HepG2 (cell line): Measurements from ENCODE around the gene KDM3A. TPM values are rescaled to one million over a fixed set of nuclear protein-coding genes. Genes with fewer than 3 reads are reported as not detected.

Experiments used
- ATAC-seq: fragments of 200-7000 bp; cut with Tn5 transposase; 3 replicates; pipeline ENCODE4 v1.9.1; 2020; ENCODE audit warnings: mild to moderate bottlenecking, moderate library complexity
- BruUV-seq: library from RNA; stranded (reverse); fragments of 400-500 nt; replicated peaks from 2 replicates; lab custom pipeline; 2021; lab: Mats Ljungman, UMichigan
- CTCF ChIA-PET: fragments of 300-600 bp; formaldehyde crosslinking; extraction: SDS; loops from one replicate; lab custom pipeline; 2021; ENCODE audit warnings: low total read pairs, inconsistent platforms, low intra/inter-chr PET ratio; lab: Yijun Ruan, JAX
- POLR2A ChIA-PET: fragments of 350-600 bp; sonication (Branson Sonifier 250); formaldehyde crosslinking; loops from one replicate; lab custom pipeline; 2020; ENCODE audit warnings: antibody characterized with exemption, inconsistent platforms; lab: Yijun Ruan, JAX
- DNase-seq: peaks from one replicate; pipeline ENCODE4 v3.0.0-alpha.2; 2015; ENCODE audit warnings: low spot score
- FAIRE-seq: peaks from 3 replicates; lab custom pipeline; 2011; peaks lifted over from hg19 to GRCh38; lab: Jason Lieb, UNC
- H2AFZ ChIP-seq: one replicate; pipeline ENCODE4 v1.6.1; 2011; ENCODE audit warnings: low read length, inconsistent platforms
- H3K27ac ChIP-seq: fragments of 300-600 bp; 3 replicates; pipeline ENCODE4 v1.8.0; 2011; ENCODE audit warnings: mixed run types, mild to moderate bottlenecking, mixed read lengths, low read length, inconsistent platforms; ENCODE audit not compliant: insufficient read depth; ENCODE audit errors: extremely low read length
- H3K27me3 ChIP-seq, 2 experiments: fragments of 200-600 bp in 1 of 2; 2 replicates in 1 of 2; 3 replicates in 1 of 2; pipeline versions ENCODE4 v1.6.0 to v1.8.0; 2011; ENCODE audit warnings: low read length in 2 of 2, mild to moderate bottlenecking in 2 of 2, moderate library complexity in 2 of 2, inconsistent platforms in 1 of 2; ENCODE audit not compliant: insufficient read depth in 2 of 2, control insufficient read depth in 1 of 2
- H3K36me3 ChIP-seq, 2 experiments: fragments of 200-600 bp in 1 of 2; replicated peaks in 1 of 2; 2 replicates in 1 of 2; 3 replicates in 1 of 2; pipeline versions ENCODE4 v1.5.1 to v1.8.0; 2011; ENCODE audit warnings: low read length in 2 of 2, inconsistent platforms in 1 of 2; ENCODE audit not compliant: insufficient read depth in 2 of 2, control insufficient read depth in 1 of 2
- H3K4me1 ChIP-seq: 2 replicates; pipeline ENCODE4 v1.5.1; 2012; ENCODE audit warnings: low read length, inconsistent platforms; ENCODE audit not compliant: insufficient read depth
- H3K4me2 ChIP-seq: 2 replicates; pipeline ENCODE4 v1.6.0; 2011; ENCODE audit warnings: low read depth, low read length, inconsistent platforms
- H3K4me3 ChIP-seq, 3 experiments: fragments of 200-600 bp in 1 of 3; sonication (generic), shearing (Covaris generic) in 1 of 3; replicated peaks in 1 of 3; 2 replicates each; pipeline ENCODE4 v1.5.1; 2011 to 2016; ENCODE audit warnings: low read length in 3 of 3, inconsistent platforms in 2 of 3, low read depth in 2 of 3, mild to moderate bottlenecking in 2 of 3, control low read depth in 1 of 3, mixed read lengths in 1 of 3; ENCODE audit not compliant: insufficient read depth in 1 of 3
- H3K79me2 ChIP-seq: one replicate; pipeline ENCODE4 v1.6.1; 2011; ENCODE audit warnings: low read length, inconsistent platforms; ENCODE audit not compliant: insufficient read depth
- H3K9ac ChIP-seq: 2 replicates; pipeline ENCODE4 v1.6.0; 2011; ENCODE audit warnings: mild to moderate bottlenecking, low read depth, low read length, inconsistent platforms; ENCODE audit not compliant: insufficient read depth
- H3K9me3 ChIP-seq: 2 replicates; pipeline ENCODE4 v1.5.1; 2012; ENCODE audit warnings: mild to moderate bottlenecking, low read length
- H4K20me1 ChIP-seq: 2 replicates; pipeline ENCODE4 v1.6.0; 2011; ENCODE audit warnings: inconsistent platforms, mild to moderate bottlenecking, low read length, moderate library complexity; ENCODE audit not compliant: insufficient read depth
- ATAD3A ChIP-seq: sonication (generic); formaldehyde crosslinking; IDR thresholded peaks from 2 replicates; pipeline ENCODE4 v1.4.0; 2020; ENCODE audit warnings: missing genetic modification reagents
- CREM ChIP-seq, 2 experiments: sonication (generic) in 1 of 2; formaldehyde crosslinking in 1 of 2; IDR thresholded peaks; 2 replicates each; pipeline versions ENCODE4 v1.4.0 to v1.6.1; 2016 to 2020; ENCODE audit warnings: antibody characterized with exemption in 1 of 2, mild to moderate bottlenecking in 1 of 2, missing genetic modification reagents in 1 of 2
- EED ChIP-seq: sonication (generic); formaldehyde crosslinking; IDR thresholded peaks from 2 replicates; pipeline ENCODE4 v1.5.0; 2020; ENCODE audit warnings: mild to moderate bottlenecking, missing genetic modification reagents
- GLI4 ChIP-seq: sonication (generic); formaldehyde crosslinking; IDR thresholded peaks from 2 replicates; pipeline ENCODE4 v1.5.1; 2020; ENCODE audit warnings: missing genetic modification reagents, mild to moderate bottlenecking, moderate library complexity, borderline replicate concordance
- RAD51 ChIP-seq: fragments of 450-650 bp; IDR thresholded peaks from 2 replicates; pipeline ENCODE4 v1.6.1; 2016; ENCODE audit warnings: borderline replicate concordance
- SMARCE1 ChIP-seq: fragments of 450-650 bp; IDR thresholded peaks from 2 replicates; pipeline ENCODE4 v1.6.1; 2017; ENCODE audit warnings: borderline replicate concordance
- SP1 ChIP-seq, 2 experiments: fragments of 450-650 bp in 1 of 2; sonication (generic) in 1 of 2; formaldehyde crosslinking in 1 of 2; IDR thresholded peaks; 2 replicates each; pipeline versions ENCODE4 v1.4.0 to v1.6.1; 2016 to 2020; ENCODE audit warnings: missing genetic modification reagents in 1 of 2
- ZFYVE20 ChIP-seq: sonication (generic); formaldehyde crosslinking; IDR thresholded peaks from 2 replicates; pipeline ENCODE4 v1.8.0; 2023; ENCODE audit warnings: low read depth, mild to moderate bottlenecking, moderate library complexity, missing genetic modification reagents, borderline replicate concordance
- WGBS: methylation state at CpG from one replicate; pipeline ENCODE4 v1.1.6; 2017; ENCODE audit warnings: low lambda C conversion rate; 5-methylcytosine and 5-hydroxymethylcytosine counted together
- in situ Hi-C: cut with HindIII; loops from 2 replicates; pipeline ENCODE4 v1.10.0; 2017; ENCODE audit warnings: low pct_unique_long_range_greater_than_20kb; ENCODE audit not compliant: extremely low pct_ligation_motif_present
- intact Hi-C: fragments of 100-400 bp; cut with micrococcal nuclease; formaldehyde crosslinking; loops from one replicate; pipeline ENCODE4 v1.10.0; 2022; ENCODE audit not compliant: unreplicated experiment
- polyA plus RNA-seq, 8 experiments: library from polyadenylated mRNA; depleted of rRNA in 3 of 8; stranded (reverse) in 7 of 8; unstranded in 1 of 8; fragments of >200 nt; fragmentation: Illumina TruSeq in 4 of 8; extraction: Trizol in 4 of 8; gene quantifications; 2 replicates each; pipeline versions ENCODE4 v1.2.1 to v1.2.3, GENCODE V29; 2011 to 2016; ENCODE audit warnings: low read depth in 4 of 8, missing spikeins in 1 of 8, mixed read lengths in 1 of 8; ENCODE audit not compliant: insufficient read depth in 1 of 8
- total RNA-seq, 5 experiments: library from RNA; depleted of rRNA; stranded (reverse); fragments of >200 nt; fragmentation: Illumina TruSeq; extraction: Trizol; gene quantifications; 2 replicates each; pipeline ENCODE4 v1.2.3, GENCODE V29; 2016; ENCODE audit warnings: low read depth in 1 of 5
- TF ChIP-seq, protein P1 (sequence below): sonication (generic); formaldehyde crosslinking; IDR thresholded peaks from 2 replicates; pipeline ENCODE4 v1.4.0; 2020; ENCODE audit warnings: mild to moderate bottlenecking, missing genetic modification reagents
- TF ChIP-seq, protein P2 (sequence below): sonication (generic); formaldehyde crosslinking; IDR thresholded peaks from 2 replicates; pipeline ENCODE4 v1.4.0; 2020; ENCODE audit warnings: missing genetic modification reagents
- TF ChIP-seq, protein P3 (sequence below): sonication (generic); formaldehyde crosslinking; IDR thresholded peaks from 2 replicates; pipeline ENCODE4 v1.4.0; 2020; ENCODE audit warnings: mild to moderate bottlenecking, missing genetic modification reagents

The KDM3A gene
- total and polyA plus RNA-seq, 2 of the 13 experiments (the other 11 are each of a cell fraction or from before 2014, with no cell fraction given) = 21.0 to 70.2 TPM

DNA sequence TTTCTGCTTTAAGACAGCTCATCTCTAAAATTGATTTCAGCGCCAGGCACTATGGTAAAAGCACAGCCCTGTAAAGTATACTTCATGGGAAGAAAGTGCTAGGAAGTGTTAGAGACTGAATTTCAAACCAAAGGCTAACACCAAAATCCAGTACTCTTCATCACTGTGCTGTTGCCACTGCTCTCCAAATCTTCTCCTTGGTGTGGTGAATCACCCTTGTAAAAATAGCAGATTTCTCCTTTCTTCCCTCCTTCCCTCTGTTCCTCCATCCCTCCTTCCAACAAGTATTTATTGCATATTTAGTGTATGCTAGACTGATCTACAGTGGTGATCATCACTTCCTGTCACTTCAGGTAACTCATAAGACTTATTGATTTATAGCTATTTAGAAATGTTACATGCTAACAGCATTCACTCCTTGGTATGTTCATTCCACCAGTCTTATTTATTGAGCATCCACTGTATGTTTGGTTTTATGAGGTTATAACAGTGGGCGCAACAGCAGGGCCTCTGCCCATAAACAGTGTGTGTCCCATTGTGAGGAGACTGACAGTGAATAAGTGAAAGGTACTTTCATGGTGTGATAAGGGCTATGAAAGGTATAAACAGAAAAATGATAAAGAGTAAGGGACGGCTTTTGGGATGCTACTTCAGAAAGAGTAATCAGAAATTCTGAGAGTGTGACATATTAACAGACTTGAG, 20.0 kb downstream of the KDM3A start (continued):
- TF ChIP-seq, protein P1, sequence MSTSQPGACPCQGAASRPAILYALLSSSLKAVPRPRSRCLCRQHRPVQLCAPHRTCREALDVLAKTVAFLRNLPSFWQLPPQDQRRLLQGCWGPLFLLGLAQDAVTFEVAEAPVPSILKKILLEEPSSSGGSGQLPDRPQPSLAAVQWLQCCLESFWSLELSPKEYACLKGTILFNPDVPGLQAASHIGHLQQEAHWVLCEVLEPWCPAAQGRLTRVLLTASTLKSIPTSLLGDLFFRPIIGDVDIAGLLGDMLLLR (CRISPR knock-in tag) = no peak
- TF ChIP-seq, protein P2, sequence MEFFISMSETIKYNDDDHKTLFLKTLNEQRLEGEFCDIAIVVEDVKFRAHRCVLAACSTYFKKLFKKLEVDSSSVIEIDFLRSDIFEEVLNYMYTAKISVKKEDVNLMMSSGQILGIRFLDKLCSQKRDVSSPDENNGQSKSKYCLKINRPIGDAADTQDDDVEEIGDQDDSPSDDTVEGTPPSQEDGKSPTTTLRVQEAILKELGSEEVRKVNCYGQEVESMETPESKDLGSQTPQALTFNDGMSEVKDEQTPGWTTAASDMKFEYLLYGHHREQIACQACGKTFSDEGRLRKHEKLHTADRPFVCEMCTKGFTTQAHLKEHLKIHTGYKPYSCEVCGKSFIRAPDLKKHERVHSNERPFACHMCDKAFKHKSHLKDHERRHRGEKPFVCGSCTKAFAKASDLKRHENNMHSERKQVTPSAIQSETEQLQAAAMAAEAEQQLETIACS (CRISPR knock-in tag) = no peak
- TF ChIP-seq CREM (IDR thresholded peaks at IDR 0.05) = no peak
- TF ChIP-seq CREM (CRISPR knock-in tag; IDR thresholded peaks at IDR 0.05) = no peak
- TF ChIP-seq GLI4 (CRISPR knock-in tag) = no peak
- no peak for TF ChIP-seq EED
- TF ChIP-seq SP1 (IDR thresholded peaks at IDR 0.05) = no peak
- TF ChIP-seq SP1 (CRISPR knock-in tag; IDR thresholded peaks at IDR 0.05) = no peak
- no peak for TF ChIP-seq ATAD3A (CRISPR knock-in tag)
- TF ChIP-seq SMARCE1 = no peak

DNA sequence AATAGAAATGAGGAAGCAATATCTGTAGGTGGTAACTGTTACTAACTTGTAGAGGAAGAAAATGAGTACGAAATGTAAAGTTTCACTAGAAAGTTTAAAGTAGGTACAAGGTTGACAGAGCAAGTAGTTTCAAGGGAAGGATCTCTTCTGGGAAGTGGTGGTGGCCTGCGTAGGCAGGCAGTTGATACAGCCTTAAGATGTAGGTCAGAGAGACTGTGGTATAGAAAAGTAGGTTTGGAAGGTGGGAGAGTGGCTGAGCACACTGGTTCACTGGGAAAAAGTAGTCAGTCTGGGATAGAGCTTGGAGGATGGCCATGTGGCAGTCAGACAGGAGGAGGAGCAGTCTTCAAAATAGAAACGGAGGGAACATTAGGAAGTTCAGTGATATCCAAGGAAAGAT, 23.5 kb downstream of the KDM3A start:
- H4K20me1 ChIP-seq = no peaks in the 10 kb centered on the region; the same call in 1 of the 2 replicates
- H3K9ac ChIP-seq = no peak overlapping the region
- H3K27me3 ChIP-seq = no peaks in the 10 kb centered on the region
- no peak overlapping the region for H3K4me2 ChIP-seq
- no peak overlapping the region for H2AFZ ChIP-seq
- ChIA-PET POLR2A (no interaction called here), CTCF (no interaction called here)
- no peak overlapping the region for H3K4me3 ChIP-seq
- peaks cover 40 to 97% of the 10 kb centered on the region in 2 experiments for H3K36me3 ChIP-seq
- ATAC-seq = no peak
- no peak for DNase-seq
- no peak for FAIRE-seq
- no peak overlapping the region for H3K27ac ChIP-seq
- no peaks in the 10 kb centered on the region for H3K79me2 ChIP-seq
- H3K4me1 ChIP-seq = no peaks in the 10 kb centered on the region
- TF ChIP-seq ZFYVE20 (CRISPR knock-in tag) (no peak), RAD51 (no peak)
- TF ChIP-seq, protein P3, sequence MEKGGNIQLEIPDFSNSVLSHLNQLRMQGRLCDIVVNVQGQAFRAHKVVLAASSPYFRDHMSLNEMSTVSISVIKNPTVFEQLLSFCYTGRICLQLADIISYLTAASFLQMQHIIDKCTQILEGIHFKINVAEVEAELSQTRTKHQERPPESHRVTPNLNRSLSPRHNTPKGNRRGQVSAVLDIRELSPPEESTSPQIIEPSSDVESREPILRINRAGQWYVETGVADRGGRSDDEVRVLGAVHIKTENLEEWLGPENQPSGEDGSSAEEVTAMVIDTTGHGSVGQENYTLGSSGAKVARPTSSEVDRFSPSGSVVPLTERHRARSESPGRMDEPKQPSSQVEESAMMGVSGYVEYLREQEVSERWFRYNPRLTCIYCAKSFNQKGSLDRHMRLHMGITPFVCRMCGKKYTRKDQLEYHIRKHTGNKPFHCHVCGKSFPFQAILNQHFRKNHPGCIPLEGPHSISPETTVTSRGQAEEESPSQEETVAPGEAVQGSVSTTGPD (CRISPR knock-in tag) = no peak
- intact Hi-C loops = no loop called here
- 95% methylated on average over 3 of the region's 3 CpGs for WGBS
- in situ Hi-C loops = no loop called here
- H3K9me3 ChIP-seq = no peaks in the 10 kb centered on the region
- no TSS peak for BruUV-seq
